SU-DHL-6 (cell line): Measurements from ENCODE around the gene PHRF1.

Experiments
- EZH2phosphoT487 ChIP-seq: fragments of 200-600 bp; sonication (generic), shearing (Covaris generic); conservative IDR thresholded peaks from 2 replicates; pipeline ENCODE4 v1.6.1; 2018; ENCODE audit warnings: mild to moderate bottlenecking, antibody characterized with exemption, low read length, moderate library complexity, mixed read lengths
- TF ChIP-seq, protein P1 (sequence below): fragments of 200-600 bp; sonication (generic); IDR thresholded peaks from one replicate; pipeline ENCODE4 v1.5.1; 2017; ENCODE audit warnings: antibody characterized with exemption, mild to moderate bottlenecking, low read length, moderate library complexity; ENCODE audit not compliant: insufficient read depth, poor library complexity, severe bottlenecking

- TF ChIP-seq, protein P1, sequence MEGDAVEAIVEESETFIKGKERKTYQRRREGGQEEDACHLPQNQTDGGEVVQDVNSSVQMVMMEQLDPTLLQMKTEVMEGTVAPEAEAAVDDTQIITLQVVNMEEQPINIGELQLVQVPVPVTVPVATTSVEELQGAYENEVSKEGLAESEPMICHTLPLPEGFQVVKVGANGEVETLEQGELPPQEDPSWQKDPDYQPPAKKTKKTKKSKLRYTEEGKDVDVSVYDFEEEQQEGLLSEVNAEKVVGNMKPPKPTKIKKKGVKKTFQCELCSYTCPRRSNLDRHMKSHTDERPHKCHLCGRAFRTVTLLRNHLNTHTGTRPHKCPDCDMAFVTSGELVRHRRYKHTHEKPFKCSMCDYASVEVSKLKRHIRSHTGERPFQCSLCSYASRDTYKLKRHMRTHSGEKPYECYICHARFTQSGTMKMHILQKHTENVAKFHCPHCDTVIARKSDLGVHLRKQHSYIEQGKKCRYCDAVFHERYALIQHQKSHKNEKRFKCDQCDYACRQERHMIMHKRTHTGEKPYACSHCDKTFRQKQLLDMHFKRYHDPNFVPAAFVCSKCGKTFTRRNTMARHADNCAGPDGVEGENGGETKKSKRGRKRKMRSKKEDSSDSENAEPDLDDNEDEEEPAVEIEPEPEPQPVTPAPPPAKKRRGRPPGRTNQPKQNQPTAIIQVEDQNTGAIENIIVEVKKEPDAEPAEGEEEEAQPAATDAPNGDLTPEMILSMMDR = no peak
- no peak for TF ChIP-seq EZH2phosphoT487
These were observed at the start of gene PHRF1 for GRCh38 chr11:575996-576768.
